Fibroblast of lung (primary cell): ENCODE measurements around the gene PRKAR1B. TPM values are rescaled to one million over a fixed set of nuclear protein-coding genes. Genes with fewer than 3 reads are reported as not detected.

Experiments
- DNase-seq, 2 donors: peaks; one replicate each; pipeline versions ENCODE4 v3.0.0 to v3.0.0-alpha.2; 2010; ENCODE audit warnings: low read depth in 2 of 2
- H2AFZ ChIP-seq: 2 replicates; pipeline ENCODE4 v1.5.1; 2012; ENCODE audit warnings: low read length, control low read depth, inconsistent platforms
- H3K27ac ChIP-seq: 2 replicates; pipeline ENCODE4 v1.5.1; 2011; ENCODE audit warnings: low read length, control low read depth; ENCODE audit not compliant: insufficient read depth
- H3K27me3 ChIP-seq: 2 replicates; pipeline ENCODE4 v1.5.1; 2011; ENCODE audit warnings: mild to moderate bottlenecking, low read length; ENCODE audit not compliant: control insufficient read depth, insufficient read depth
- H3K36me3 ChIP-seq: 2 replicates; pipeline ENCODE4 v1.5.1; 2011; ENCODE audit warnings: low read length; ENCODE audit not compliant: control insufficient read depth, insufficient read depth
- H3K4me1 ChIP-seq: 2 replicates; pipeline ENCODE4 v1.5.1; 2011; ENCODE audit warnings: low read length; ENCODE audit not compliant: control insufficient read depth, insufficient read depth; ENCODE audit errors: extremely low read depth
- H3K4me2 ChIP-seq: 2 replicates; pipeline ENCODE4 v1.5.1; 2011; ENCODE audit warnings: low read length, control low read depth; ENCODE audit not compliant: insufficient read depth; ENCODE audit errors: extremely low read depth
- H3K4me3 ChIP-seq, 4 experiments: fragments of 200-600 bp in 1 of 4; sonication (generic) in 1 of 4; replicated peaks in 1 of 4; 2 replicates each; pipeline ENCODE4 v1.5.1; 2011 to 2016; ENCODE audit warnings: low read length in 4 of 4, low read depth in 3 of 4, mild to moderate bottlenecking in 3 of 4, control low read depth in 2 of 4, inconsistent platforms in 1 of 4, mixed read lengths in 1 of 4; ENCODE audit not compliant: insufficient read depth in 1 of 4; ENCODE audit errors: control extremely low read depth in 1 of 4
- H3K79me2 ChIP-seq: 2 replicates; pipeline ENCODE4 v1.5.1; 2012; ENCODE audit warnings: mild to moderate bottlenecking, low read length, inconsistent platforms; ENCODE audit not compliant: control insufficient read depth, insufficient read depth
- H3K9ac ChIP-seq: 2 replicates; pipeline ENCODE4 v1.5.1; 2011; ENCODE audit warnings: mild to moderate bottlenecking, low read length, control low read depth; ENCODE audit not compliant: insufficient read depth
- H3K9me3 ChIP-seq: 2 replicates; pipeline ENCODE4 v1.5.1; 2012; ENCODE audit warnings: low read depth, low read length; ENCODE audit not compliant: control insufficient read depth, insufficient read depth
- H4K20me1 ChIP-seq: 2 replicates; pipeline ENCODE4 v1.5.1; 2011; ENCODE audit warnings: low read length; ENCODE audit not compliant: control insufficient read depth, insufficient read depth; ENCODE audit errors: extremely low read depth
- CTCF ChIP-seq, 2 donors: IDR thresholded peaks in 1 of 2; conservative IDR thresholded peaks in 1 of 2; 1 replicate in 1 of 2; 2 replicates in 1 of 2; pipeline ENCODE4 v1.5.1; 2011 to 2012; ENCODE audit warnings: low read length in 2 of 2, control low read depth in 1 of 2, inconsistent platforms in 1 of 2, low read depth in 1 of 2, mild to moderate bottlenecking in 1 of 2
- EZH2 ChIP-seq: IDR thresholded peaks from 2 replicates; pipeline ENCODE4 v1.5.1; 2012; ENCODE audit warnings: low read length, control low read depth, mild to moderate bottlenecking; ENCODE audit errors: missing control alignments
- polyA plus RNA-seq, 2 donors: library from polyadenylated mRNA; depleted of rRNA in 1 of 2; stranded (reverse) in 1 of 2; unstranded in 1 of 2; fragments of >200 nt; gene quantifications; 2 replicates each; pipeline ENCODE4 v1.2.1, GENCODE V29; 2011 to 2012; ENCODE audit warnings: missing spikeins in 1 of 2
- total RNA-seq: library from RNA; depleted of rRNA; stranded (reverse); fragments of >200 nt; gene quantifications from 2 replicates; pipeline ENCODE4 v1.2.1, GENCODE V29; 2014

Gene PRKAR1B
- total and polyA plus RNA-seq, 2 donors (not counting 1 experiment from before 2014, with no cell fraction given) = 12.7 to 14.5 TPM

GRCh38 chr7:651032-651728 is 75.9 kb downstream of the PRKAR1B start:
- no peaks in the 10 kb centered on the region for H3K4me1 ChIP-seq

GRCh38 chr7:650339-651031 is 76.6 kb downstream of the PRKAR1B start:
- Histone ChIP-seq H3K9me3 (no peaks in the 10 kb centered on the region), H2AFZ (no peak overlapping the region), H3K27ac (no peak overlapping the region), H3K36me3 (no peaks in the 10 kb centered on the region), H3K27me3 (no peaks in the 10 kb centered on the region), H3K4me1 (no peaks in the 10 kb centered on the region), H3K79me2 (no peaks in the 10 kb centered on the region), H3K9ac (no peak overlapping the region), H3K4me3 (no peak overlapping the region), H3K4me2 (no peak overlapping the region), H4K20me1 (no peaks in the 10 kb centered on the region)
- no peak for DNase-seq
- no peak for TF ChIP-seq CTCF (conservative IDR thresholded peaks at IDR 0.05 in 1 of 2, IDR thresholded peaks at IDR 0.05 in 1 of 2; ENCODE audit: low read depth in 1 of 2, low read length in 2 of 2)
- no peak for TF ChIP-seq EZH2

More at GRCh38 chr7:651032-651728, 75.9 kb downstream of the PRKAR1B start:
- H3K9me3 ChIP-seq = no peaks in the 10 kb centered on the region
- H3K4me3 ChIP-seq = no peak overlapping the region
- H3K9ac ChIP-seq = no peak overlapping the region
- TF ChIP-seq EZH2 (no peak), CTCF (conservative IDR thresholded peaks at IDR 0.05 in 1 of 2, IDR thresholded peaks at IDR 0.05 in 1 of 2; ENCODE audit: low read depth in 1 of 2, low read length in 2 of 2) (no peak)
- H3K4me2 ChIP-seq = no peak overlapping the region
- H3K79me2 ChIP-seq = no peaks in the 10 kb centered on the region
- no peak overlapping the region for H2AFZ ChIP-seq
- H3K36me3 ChIP-seq = no peaks in the 10 kb centered on the region
- H3K27ac ChIP-seq = no peak overlapping the region
- no peak for DNase-seq
- H3K27me3 ChIP-seq = no peaks in the 10 kb centered on the region
- H4K20me1 ChIP-seq = no peaks in the 10 kb centered on the region

- Histone ChIP-seq H3K36me3 (no peaks in the 10 kb centered on the region), H2AFZ (no peak overlapping the region), H3K27ac (no peak overlapping the region), H3K4me3 (no peak overlapping the region), H3K27me3 (no peaks in the 10 kb centered on the region), H3K79me2 (no peaks in the 10 kb centered on the region), H3K9ac (no peak overlapping the region), H3K4me2 (no peak overlapping the region), H4K20me1 (no peaks in the 10 kb centered on the region), H3K9me3 (no peaks in the 10 kb centered on the region), H3K4me1 (no peaks in the 10 kb centered on the region)
- DNase-seq = no peak
- TF ChIP-seq EZH2 (no peak), CTCF (conservative IDR thresholded peaks at IDR 0.05 in 1 of 2, IDR thresholded peaks at IDR 0.05 in 1 of 2; ENCODE audit: low read depth in 1 of 2, low read length in 2 of 2) (no peak)
Observed at GRCh38 chr7:646951-647350, 80.1 kb downstream of the PRKAR1B start.
